Activated CD8-positive, alpha-beta T cell treated with anti-CD3 and anti-CD28 coated beads for 36 hours (primary cell): ENCODE data around the gene PIP4K2B. TPM values are rescaled to one million over a fixed set of nuclear protein-coding genes. Genes with fewer than 3 reads are reported as not detected.
A peak's percentile ranks its signal among the peaks of the same experiment; 100 is the strongest.

Source experiments
- ATAC-seq: fragments of 200-7000 bp; cut with Tn5 transposase; one replicate; pipeline ENCODE4 v1.10.0; 2021; ENCODE audit warnings: mild to moderate bottlenecking, moderate library complexity
- CTCF ChIA-PET: fragments of 350-600 bp; sonication (Branson Sonifier 250); formaldehyde crosslinking; loops from one replicate; lab custom pipeline; 2021; ENCODE audit warnings: antibody characterized with exemption; lab: Charles Lee
- POLR2A ChIA-PET: fragments of 350-600 bp; sonication (Branson Sonifier 250); formaldehyde crosslinking; loops from one replicate; lab custom pipeline; 2021; ENCODE audit warnings: antibody characterized with exemption; lab: Charles Lee
- DNase-seq: peaks from one replicate; pipeline ENCODE4 v3.0.0-alpha.2; 2020
- H3K27ac Mint-ChIP-seq: one replicate; pipeline ENCODE4 v1.8.0; 2021; ENCODE audit warnings: mild to moderate bottlenecking, mixed read lengths
- H3K27me3 Mint-ChIP-seq: one replicate; pipeline ENCODE4 v1.8.0; 2021; ENCODE audit warnings: mixed read lengths
- H3K36me3 Mint-ChIP-seq: one replicate; pipeline ENCODE4 v1.8.0; 2021; ENCODE audit warnings: low read depth, mixed read lengths
- H3K4me1 Mint-ChIP-seq: one replicate; pipeline ENCODE4 v1.8.0; 2021; ENCODE audit warnings: low read depth, mixed read lengths
- H3K4me3 Mint-ChIP-seq: one replicate; pipeline ENCODE4 v1.8.0; 2021; ENCODE audit warnings: mild to moderate bottlenecking, moderate library complexity, mixed read lengths
- H3K9me3 Mint-ChIP-seq: one replicate; pipeline ENCODE4 v1.8.0; 2021; ENCODE audit warnings: mixed read lengths
- CTCF ChIP-seq: fragments of 200-600 bp; IDR thresholded peaks from one replicate; pipeline ENCODE4 v1.8.0; 2022; ENCODE audit warnings: antibody characterized with exemption, mild to moderate bottlenecking
- intact Hi-C: fragments of 100-400 bp; cut with micrococcal nuclease; formaldehyde crosslinking; loops from one replicate; pipeline ENCODE4 v1.10.0; 2022
- total RNA-seq, 2 experiments: library from RNA; stranded (reverse); gene quantifications; one replicate each; pipeline ENCODE4 v1.2.3, GENCODE V29; 2021

Gene PIP4K2B
- total RNA-seq, 2 experiments from 2014 or later: 30.9 to 33.2 TPM

GRCh38 chr17:38783227-38783626 lies 16.1 kb downstream of the PIP4K2B start:
- ChIA-PET POLR2A (no interaction called here), CTCF (interaction anchor here (0.7 kb wide), 1 partner anchor 8 kb away, joined by 3 read pairs; no protein-coding TSS in a partner anchor)
- no peak for TF ChIP-seq CTCF
- no peaks in the 10 kb centered on the region for H3K27me3 Mint-ChIP-seq
- no peak for DNase-seq
- H3K9me3 Mint-ChIP-seq: no peaks in the 10 kb centered on the region
- ATAC-seq: no peak
- H3K4me3 Mint-ChIP-seq: no peak overlapping the region
- peaks cover 25% of the 10 kb centered on the region for H3K36me3 Mint-ChIP-seq
- no peaks in the 10 kb centered on the region for H3K4me1 Mint-ChIP-seq
- no peak overlapping the region for H3K27ac Mint-ChIP-seq
- intact Hi-C loops: no loop called here

GRCh38 chr17:38779965-38780752 lies 19.2 kb downstream of the PIP4K2B start:
- no peaks in the 10 kb centered on the region for H3K9me3 Mint-ChIP-seq
- CTCF ChIA-PET: no interaction called here
- DNase-seq (no peak), ATAC-seq (no peak)
- H3K4me3 Mint-ChIP-seq: no peak overlapping the region
- intact Hi-C loops: no loop called here
- H3K4me1 Mint-ChIP-seq: no peaks in the 10 kb centered on the region
- H3K36me3 Mint-ChIP-seq: peaks cover 28% of the 10 kb centered on the region
- TF ChIP-seq CTCF: no peak
- no peak overlapping the region for H3K27ac Mint-ChIP-seq
- POLR2A ChIA-PET: interaction anchor here (0.9 to 1.6 kb wide), 3 partner anchors 8 to 18 kb away, joined by 3 to 5 read pairs (median 5); no protein-coding TSS in a partner anchor
- H3K27me3 Mint-ChIP-seq: no peaks in the 10 kb centered on the region

GRCh38 chr17:38777641-38778250 lies 21.6 kb downstream of the PIP4K2B start:
- Mint-ChIP-seq H3K4me3 (no peak overlapping the region), H3K27ac (no peak overlapping the region), H3K36me3 (peaks cover 31% of the 10 kb centered on the region), H3K4me1 (no peaks in the 10 kb centered on the region), H3K9me3 (no peaks in the 10 kb centered on the region), H3K27me3 (no peaks in the 10 kb centered on the region)
- CTCF ChIA-PET: no interaction called here
- intact Hi-C loops: no loop called here
- TF ChIP-seq CTCF: no peak
- POLR2A ChIA-PET: no interaction called here
- ATAC-seq (no peak), DNase-seq (no peak)

GRCh38 chr17:38773258-38773657 lies 26.1 kb downstream of the PIP4K2B start:
- H3K9me3 Mint-ChIP-seq: no peaks in the 10 kb centered on the region
- no peak for DNase-seq
- ChIA-PET POLR2A (no interaction called here), CTCF (no interaction called here)
- intact Hi-C loops: no loop called here
- H3K27ac Mint-ChIP-seq: no peak overlapping the region
- H3K36me3 Mint-ChIP-seq: peaks cover 30% of the 10 kb centered on the region
- no peak overlapping the region for H3K4me3 Mint-ChIP-seq
- no peak for ATAC-seq
- TF ChIP-seq CTCF: no peak
- H3K4me1 Mint-ChIP-seq: no peaks in the 10 kb centered on the region
- H3K27me3 Mint-ChIP-seq: no peaks in the 10 kb centered on the region

GRCh38 chr17:38768417-38768816 lies 30.9 kb downstream of the PIP4K2B start:
- Mint-ChIP-seq H3K36me3 (peaks cover 39% of the 10 kb centered on the region), H3K4me1 (no peaks in the 10 kb centered on the region), H3K27me3 (no peaks in the 10 kb centered on the region), H3K4me3 (no peak overlapping the region), H3K27ac (peak overlapping the region; percentile 36), H3K9me3 (no peaks in the 10 kb centered on the region)
- TF ChIP-seq CTCF: no peak
- intact Hi-C loops: no loop called here
- ChIA-PET POLR2A (interaction anchor here (1.4 to 1.7 kb wide), 2 partner anchors 11 to 47 kb away, joined by 4 to 5 read pairs; no protein-coding TSS in a partner anchor), CTCF (interaction anchor here (1.2 kb wide), 1 partner anchor 14 kb away, joined by 3 read pairs; no protein-coding TSS in a partner anchor)
- no peak for DNase-seq
- ATAC-seq: no peak
